Ishikawa (cell line): Measurements from ENCODE around the gene EEF1AKMT4.

Source experiments
- TCF12 ChIP-seq: IDR thresholded peaks from 2 replicates; pipeline ENCODE4 v1.6.1; 2012; ENCODE audit warnings: low read depth
- TF ChIP-seq, protein P1 (sequence below): IDR thresholded peaks from 2 replicates; pipeline ENCODE4 v1.6.1; 2012; ENCODE audit warnings: low read depth, mild to moderate bottlenecking
- TF ChIP-seq, protein P2 (sequence below): IDR thresholded peaks from 2 replicates; pipeline ENCODE4 v1.6.1; 2012

- TF ChIP-seq, protein P1, sequence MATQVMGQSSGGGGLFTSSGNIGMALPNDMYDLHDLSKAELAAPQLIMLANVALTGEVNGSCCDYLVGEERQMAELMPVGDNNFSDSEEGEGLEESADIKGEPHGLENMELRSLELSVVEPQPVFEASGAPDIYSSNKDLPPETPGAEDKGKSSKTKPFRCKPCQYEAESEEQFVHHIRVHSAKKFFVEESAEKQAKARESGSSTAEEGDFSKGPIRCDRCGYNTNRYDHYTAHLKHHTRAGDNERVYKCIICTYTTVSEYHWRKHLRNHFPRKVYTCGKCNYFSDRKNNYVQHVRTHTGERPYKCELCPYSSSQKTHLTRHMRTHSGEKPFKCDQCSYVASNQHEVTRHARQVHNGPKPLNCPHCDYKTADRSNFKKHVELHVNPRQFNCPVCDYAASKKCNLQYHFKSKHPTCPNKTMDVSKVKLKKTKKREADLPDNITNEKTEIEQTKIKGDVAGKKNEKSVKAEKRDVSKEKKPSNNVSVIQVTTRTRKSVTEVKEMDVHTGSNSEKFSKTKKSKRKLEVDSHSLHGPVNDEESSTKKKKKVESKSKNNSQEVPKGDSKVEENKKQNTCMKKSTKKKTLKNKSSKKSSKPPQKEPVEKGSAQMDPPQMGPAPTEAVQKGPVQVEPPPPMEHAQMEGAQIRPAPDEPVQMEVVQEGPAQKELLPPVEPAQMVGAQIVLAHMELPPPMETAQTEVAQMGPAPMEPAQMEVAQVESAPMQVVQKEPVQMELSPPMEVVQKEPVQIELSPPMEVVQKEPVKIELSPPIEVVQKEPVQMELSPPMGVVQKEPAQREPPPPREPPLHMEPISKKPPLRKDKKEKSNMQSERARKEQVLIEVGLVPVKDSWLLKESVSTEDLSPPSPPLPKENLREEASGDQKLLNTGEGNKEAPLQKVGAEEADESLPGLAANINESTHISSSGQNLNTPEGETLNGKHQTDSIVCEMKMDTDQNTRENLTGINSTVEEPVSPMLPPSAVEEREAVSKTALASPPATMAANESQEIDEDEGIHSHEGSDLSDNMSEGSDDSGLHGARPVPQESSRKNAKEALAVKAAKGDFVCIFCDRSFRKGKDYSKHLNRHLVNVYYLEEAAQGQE, result 0 out of 2 replicates have a peak, but pooled peaks have one; percentile 3
- no peak for TF ChIP-seq TCF12
- TF ChIP-seq, protein P2, sequence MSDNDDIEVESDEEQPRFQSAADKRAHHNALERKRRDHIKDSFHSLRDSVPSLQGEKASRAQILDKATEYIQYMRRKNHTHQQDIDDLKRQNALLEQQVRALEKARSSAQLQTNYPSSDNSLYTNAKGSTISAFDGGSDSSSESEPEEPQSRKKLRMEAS, result peak; percentile 21; the same call in 1 of the 2 replicates
These were observed 7.8 kb upstream of the EEF1AKMT4 start for GRCh38 chr3:184241447-184242296.
